Fibroblast of upper back skin (primary cell): ENCODE results near the gene C1QC.

ENCODE experiments used
- DNase-seq: peaks from one replicate; pipeline ENCODE4 v3.0.0-alpha.2; 2013

C1QC gene

GRCh38 chr1:22683547-22683946, 40.1 kb downstream of the C1QC start:
- DNase-seq, result no peak

- DNase-seq, result no peak
Measured at GRCh38 chr1:22685591-22686059, 42.2 kb downstream of the C1QC start.

GRCh38 chr1:22687191-22687590, 43.8 kb downstream of the C1QC start:
- peak; percentile 23 for DNase-seq

GRCh38 chr1:22688466-22688865, 45.0 kb downstream of the C1QC start:
- no peak for DNase-seq

GRCh38 chr1:22689505-22689904, 46.1 kb downstream of the C1QC start:
- peak; percentile 77 for DNase-seq

GRCh38 chr1:22691031-22691753, 47.8 kb downstream of the C1QC start:
- no peak for DNase-seq

- no peak for DNase-seq
Measured at GRCh38 chr1:22694172-22694571, 50.7 kb downstream of the C1QC start.

- no peak for DNase-seq
Measured at GRCh38 chr1:22696610-22697009, 53.2 kb downstream of the C1QC start.
